HFFc6 (cell line): ENCODE data around the gene HECTD4. TPM values are rescaled to one million over a fixed set of nuclear protein-coding genes. Genes with fewer than 3 reads are reported as not detected.
A peak's percentile ranks its signal among the peaks of the same experiment; 100 is the strongest.

ENCODE experiments used
- DNase-seq: peaks from one replicate; pipeline ENCODE4 v3.0.0-alpha.2; 2018
- H3K27ac Mint-ChIP-seq: 2 replicates; pipeline ENCODE4 v1.8.0; 2020; ENCODE audit warnings: mild to moderate bottlenecking, mixed read lengths
- H3K27me3 Mint-ChIP-seq: 2 replicates; pipeline ENCODE4 v1.8.0; 2021; ENCODE audit warnings: mild to moderate bottlenecking, moderate library complexity, mixed read lengths; ENCODE audit not compliant: insufficient read depth
- H3K36me3 Mint-ChIP-seq: 2 replicates; pipeline ENCODE4 v1.8.0; 2021; ENCODE audit warnings: low read depth, mixed read lengths
- H3K4me1 Mint-ChIP-seq: 2 replicates; pipeline ENCODE4 v1.8.0; 2020; ENCODE audit warnings: low read depth, mixed read lengths
- H3K4me3 Mint-ChIP-seq: 2 replicates; pipeline ENCODE4 v1.8.0; 2020; ENCODE audit warnings: mild to moderate bottlenecking, moderate library complexity, mixed read lengths
- H3K9me3 Mint-ChIP-seq: 2 replicates; pipeline ENCODE4 v1.8.0; 2020; ENCODE audit warnings: mild to moderate bottlenecking, mixed read lengths
- total RNA-seq, 6 experiments: library from RNA; stranded (reverse); fragmentation: NEBNext Ultra II Directional; extraction: Animal tissue kit (Norgen Biotek cat#: 25700); gene quantifications; 2 replicates in 1 of 6; 3 replicates in 5 of 6; pipeline ENCODE4 v1.2.3, GENCODE V29; 2021
- TF ChIP-seq, protein P1 (sequence below): fragments of 200-600 bp; sonication (generic); IDR thresholded peaks from 2 replicates; pipeline ENCODE4 v1.5.0; 2021; ENCODE audit warnings: antibody characterized with exemption, mild to moderate bottlenecking

The HECTD4 gene
- total RNA-seq, 6 experiments from 2014 or later, result 15.7 to 22.5 (median 18.5) TPM

DNA sequence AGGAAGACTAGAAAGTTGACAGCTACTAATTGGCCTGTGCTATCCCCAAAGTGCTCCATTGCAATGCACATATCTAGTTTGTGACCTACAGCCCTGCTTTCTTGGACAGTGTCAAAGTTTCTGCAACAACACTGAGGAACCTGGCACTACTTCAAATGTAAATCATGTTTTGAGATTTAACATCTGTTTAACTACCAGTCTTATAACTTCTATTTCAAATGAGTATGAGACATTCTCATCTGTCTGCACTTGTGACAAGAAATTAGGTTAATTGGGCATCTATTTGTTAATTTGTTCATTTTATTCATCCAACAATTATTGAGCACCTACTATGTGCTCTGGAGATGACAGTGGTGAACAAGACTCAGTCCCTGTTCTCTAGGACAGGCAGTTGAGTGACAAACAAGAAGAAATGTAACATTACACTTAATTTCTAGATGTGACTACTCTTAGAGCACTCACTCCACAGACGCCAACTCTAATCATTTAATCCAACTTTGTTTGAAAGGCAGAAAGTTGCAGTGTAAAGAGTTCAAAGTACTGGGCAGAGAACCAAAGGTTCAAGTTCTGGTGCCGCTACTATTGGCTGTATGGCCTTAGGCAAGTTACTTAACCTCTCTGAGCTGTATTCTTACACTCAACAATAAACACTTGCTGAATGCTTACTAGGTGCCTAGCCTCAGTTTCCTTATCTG lies 74.8 kb downstream of the HECTD4 start:
- Mint-ChIP-seq H3K27me3 (no peaks in the 10 kb centered on the region; the same call in 1 of the 2 replicates), H3K27ac (no peak overlapping the region), H3K4me1 (peaks cover 32% of the 10 kb centered on the region), H3K4me3 (no peak overlapping the region), H3K9me3 (no peaks in the 10 kb centered on the region), H3K36me3 (peaks cover 19% of the 10 kb centered on the region)
- no peak for DNase-seq
- TF ChIP-seq, protein P1, sequence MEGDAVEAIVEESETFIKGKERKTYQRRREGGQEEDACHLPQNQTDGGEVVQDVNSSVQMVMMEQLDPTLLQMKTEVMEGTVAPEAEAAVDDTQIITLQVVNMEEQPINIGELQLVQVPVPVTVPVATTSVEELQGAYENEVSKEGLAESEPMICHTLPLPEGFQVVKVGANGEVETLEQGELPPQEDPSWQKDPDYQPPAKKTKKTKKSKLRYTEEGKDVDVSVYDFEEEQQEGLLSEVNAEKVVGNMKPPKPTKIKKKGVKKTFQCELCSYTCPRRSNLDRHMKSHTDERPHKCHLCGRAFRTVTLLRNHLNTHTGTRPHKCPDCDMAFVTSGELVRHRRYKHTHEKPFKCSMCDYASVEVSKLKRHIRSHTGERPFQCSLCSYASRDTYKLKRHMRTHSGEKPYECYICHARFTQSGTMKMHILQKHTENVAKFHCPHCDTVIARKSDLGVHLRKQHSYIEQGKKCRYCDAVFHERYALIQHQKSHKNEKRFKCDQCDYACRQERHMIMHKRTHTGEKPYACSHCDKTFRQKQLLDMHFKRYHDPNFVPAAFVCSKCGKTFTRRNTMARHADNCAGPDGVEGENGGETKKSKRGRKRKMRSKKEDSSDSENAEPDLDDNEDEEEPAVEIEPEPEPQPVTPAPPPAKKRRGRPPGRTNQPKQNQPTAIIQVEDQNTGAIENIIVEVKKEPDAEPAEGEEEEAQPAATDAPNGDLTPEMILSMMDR, result no peak

DNA sequence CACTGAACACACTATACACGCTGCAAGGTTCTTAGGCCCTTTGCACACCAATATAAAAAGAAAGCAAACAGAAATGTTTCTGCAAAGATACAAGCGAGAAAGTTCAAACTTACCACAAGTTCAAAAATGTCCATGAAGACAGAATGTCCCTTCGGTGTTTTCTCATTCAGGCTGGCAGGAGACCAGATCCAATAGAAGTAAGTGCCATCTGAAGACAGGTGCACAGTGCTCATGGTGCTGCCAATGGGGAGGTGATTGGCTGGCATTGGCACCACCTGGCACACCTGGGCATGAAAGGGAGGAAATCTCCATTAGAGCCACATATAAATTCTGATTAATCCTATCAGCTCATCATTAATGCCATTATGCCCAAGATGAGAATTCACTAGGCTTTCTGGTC lies 76.3 kb downstream of the HECTD4 start:
- peaks cover 34% of the 10 kb centered on the region for H3K4me1 Mint-ChIP-seq
- H3K27me3 Mint-ChIP-seq, result no peaks in the 10 kb centered on the region; the same call in 1 of the 2 replicates
- peaks cover 23% of the 10 kb centered on the region for H3K36me3 Mint-ChIP-seq
- no peak for DNase-seq
- TF ChIP-seq, protein P1, result no peak
- no peaks in the 10 kb centered on the region for H3K9me3 Mint-ChIP-seq
- H3K27ac Mint-ChIP-seq, result no peak overlapping the region
- H3K4me3 Mint-ChIP-seq, result no peak overlapping the region

DNA sequence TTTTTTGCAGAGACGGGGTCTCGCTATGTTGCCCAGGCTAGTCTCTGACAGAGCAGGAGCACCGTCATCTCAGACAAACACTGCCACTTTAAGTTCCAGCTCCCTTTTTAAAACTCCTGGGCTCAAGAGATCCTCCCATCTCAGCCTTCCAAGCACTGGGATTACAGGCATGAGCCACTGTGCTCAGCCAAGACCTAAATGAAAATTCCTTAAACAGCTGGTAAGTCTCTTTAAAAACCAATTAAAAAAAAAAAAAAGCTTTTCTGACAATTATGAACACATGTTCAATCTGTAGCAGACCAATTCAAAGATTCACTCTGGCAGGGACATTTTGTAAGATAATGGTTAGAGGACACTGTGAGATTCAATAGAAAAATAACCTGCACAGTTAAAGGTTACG lies 77.8 kb downstream of the HECTD4 start:
- H3K36me3 Mint-ChIP-seq, result peaks cover 23% of the 10 kb centered on the region
- peaks cover 22% of the 10 kb centered on the region for H3K4me1 Mint-ChIP-seq
- DNase-seq, result no peak
- H3K27ac Mint-ChIP-seq, result peak overlapping the region; percentile 45
- no peaks in the 10 kb centered on the region for H3K9me3 Mint-ChIP-seq
- TF ChIP-seq, protein P1, result no peak
- H3K4me3 Mint-ChIP-seq, result no peak overlapping the region
- no peaks in the 10 kb centered on the region; the same call in 1 of the 2 replicates for H3K27me3 Mint-ChIP-seq

DNA sequence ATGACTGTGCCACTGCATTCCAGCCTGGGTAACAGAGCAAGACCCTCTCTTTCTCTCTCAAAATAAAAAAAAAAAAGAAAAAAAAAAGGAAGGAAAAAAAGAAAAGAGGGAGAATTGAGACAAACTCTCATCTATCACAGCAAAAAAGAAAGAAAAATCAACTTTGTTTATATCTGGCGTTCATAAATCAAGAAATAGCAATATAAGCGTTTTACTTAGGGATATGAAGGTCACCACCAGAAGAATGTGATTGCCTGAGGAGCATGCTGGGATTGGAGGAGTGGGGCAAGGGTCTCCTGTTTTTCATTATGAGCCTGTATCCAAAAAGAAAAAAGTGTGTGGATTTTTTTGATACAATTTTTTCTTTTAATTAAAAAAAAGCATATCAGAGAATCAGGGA lies 78.4 kb downstream of the HECTD4 start:
- TF ChIP-seq, protein P1, result no peak
- H3K36me3 Mint-ChIP-seq, result peaks cover 23% of the 10 kb centered on the region
- H3K4me3 Mint-ChIP-seq, result no peak overlapping the region
- H3K4me1 Mint-ChIP-seq, result peaks cover 16% of the 10 kb centered on the region
- H3K27me3 Mint-ChIP-seq, result no peaks in the 10 kb centered on the region; the same call in 1 of the 2 replicates
- no peak for DNase-seq
- no peaks in the 10 kb centered on the region for H3K9me3 Mint-ChIP-seq
- peak overlapping the region; percentile 93 for H3K27ac Mint-ChIP-seq

DNA sequence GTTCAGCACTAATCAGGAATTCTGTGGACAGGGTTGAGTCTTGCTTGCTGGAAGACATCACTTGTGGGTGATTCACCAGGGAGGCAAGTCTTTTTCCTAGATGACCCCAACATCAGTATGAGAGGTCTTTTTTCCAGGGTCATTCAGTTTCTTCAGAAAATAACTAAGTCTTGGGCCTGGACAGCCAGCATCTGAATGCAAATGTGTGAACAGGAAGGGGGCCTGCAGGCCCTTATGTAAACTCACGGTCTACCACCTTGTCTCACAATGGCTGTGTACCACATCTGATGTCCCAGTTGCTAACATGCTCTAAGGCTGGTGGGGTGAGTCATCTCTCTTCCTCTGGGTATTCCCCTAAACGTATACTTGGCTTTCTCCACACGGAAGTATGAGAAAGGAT lies 79.2 kb downstream of the HECTD4 start:
- peak; percentile 77 for DNase-seq
- H3K4me1 Mint-ChIP-seq, result peaks cover 13% of the 10 kb centered on the region
- no peaks in the 10 kb centered on the region for H3K9me3 Mint-ChIP-seq
- H3K27ac Mint-ChIP-seq, result peak overlapping the region; percentile 93
- TF ChIP-seq, protein P1, result no peak
- H3K4me3 Mint-ChIP-seq, result no peak overlapping the region; the same call in 1 of the 2 replicates
- peaks cover 23% of the 10 kb centered on the region for H3K36me3 Mint-ChIP-seq
- H3K27me3 Mint-ChIP-seq, result no peaks in the 10 kb centered on the region; the same call in 1 of the 2 replicates
